Activated gamma-delta T cell (primary cell): Measurements from ENCODE around the gene EIF5AL1.
"Not testable (repeated sequence)": the region's sequence is repeated elsewhere in the genome, so short reads cannot be mapped to it uniquely, and the experiment has no call there.

Source experiments
- DNase-seq: peaks from one replicate; lab custom pipeline; 2025; lab: John Stamatoyannopoulos, UW

The EIF5AL1 gene

DNA sequence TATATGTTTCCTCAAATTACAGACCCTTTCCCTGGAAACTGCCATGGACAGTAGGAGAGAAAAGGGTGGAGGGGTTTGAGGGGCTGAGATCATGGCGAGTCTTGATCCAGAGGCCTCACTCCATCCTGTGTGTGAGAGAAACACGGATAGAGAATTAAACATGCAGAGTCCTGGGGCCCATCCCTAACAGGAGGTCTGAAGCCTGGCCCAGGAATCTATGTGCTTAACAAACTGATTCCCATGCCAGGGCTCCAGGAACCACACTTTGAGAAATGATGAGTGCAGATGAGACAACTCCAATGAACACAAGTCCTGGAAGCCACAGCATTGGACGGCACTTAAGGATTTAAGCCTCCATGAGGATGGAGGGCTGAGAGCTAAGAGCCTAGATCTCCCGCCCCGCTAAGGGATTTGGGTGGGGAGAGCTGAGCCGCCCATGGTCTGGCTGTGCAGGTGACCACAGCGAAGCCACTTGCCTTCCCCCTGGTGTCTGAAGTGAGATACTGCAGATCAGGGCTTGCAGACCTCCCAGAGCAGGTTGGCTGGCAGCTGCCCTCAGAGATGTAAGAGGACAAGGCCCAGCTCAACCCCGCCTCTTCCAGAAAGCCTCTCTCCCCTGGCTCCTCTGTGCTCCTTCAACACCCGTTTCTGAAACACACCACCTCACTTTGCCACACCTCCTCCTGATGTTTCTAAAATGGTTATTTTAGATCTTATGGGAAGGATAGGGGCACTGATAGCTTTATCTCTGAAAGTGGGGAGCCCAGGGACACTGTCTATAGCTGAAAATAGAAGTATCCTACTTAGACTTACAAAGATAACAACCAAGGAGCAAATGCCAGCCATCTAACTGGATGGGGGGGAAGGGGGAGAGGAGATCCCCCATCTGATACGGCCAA, 24.8 kb upstream of the EIF5AL1 start:
- no peak for DNase-seq

DNA sequence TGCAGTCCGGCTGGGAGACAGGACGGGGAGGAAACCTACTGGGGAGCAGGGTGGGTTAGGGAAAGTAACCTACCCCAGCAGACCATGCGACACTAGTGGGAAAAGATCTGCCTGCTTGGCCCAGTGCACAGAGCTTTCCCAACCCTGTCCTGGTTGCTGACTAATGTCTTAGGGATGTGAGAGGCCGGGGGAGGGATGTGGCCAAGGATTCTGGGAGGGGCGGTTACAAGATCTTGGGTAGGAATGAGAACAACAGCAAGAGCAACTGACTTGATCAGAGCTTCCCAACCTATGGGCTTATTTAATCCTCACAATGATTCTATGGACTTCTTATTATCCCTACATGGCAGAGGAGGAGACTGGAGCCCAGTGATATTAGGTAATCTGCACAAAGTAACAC, 24.0 kb upstream of the EIF5AL1 start:
- no peak for DNase-seq

DNA sequence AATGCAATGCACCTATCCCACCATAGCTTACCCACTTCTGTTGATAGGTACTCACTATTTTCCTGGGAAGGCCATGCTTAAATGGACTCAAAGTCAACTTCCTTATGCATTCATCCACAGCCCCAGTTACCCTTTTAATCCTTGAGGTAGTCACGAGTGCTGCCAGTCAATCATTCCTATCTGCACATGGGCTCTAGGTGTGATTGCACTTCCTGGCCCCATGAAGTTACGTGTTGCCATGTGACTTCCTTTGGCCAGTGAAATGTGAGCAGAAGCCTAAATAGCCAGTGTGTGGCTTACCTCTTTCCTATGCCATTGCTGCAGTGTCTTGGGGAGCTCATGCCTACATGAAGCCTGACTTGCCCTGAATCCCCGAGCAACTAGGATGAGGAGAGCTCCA, 23.5 kb upstream of the EIF5AL1 start:
- DNase-seq, result no peak

DNA sequence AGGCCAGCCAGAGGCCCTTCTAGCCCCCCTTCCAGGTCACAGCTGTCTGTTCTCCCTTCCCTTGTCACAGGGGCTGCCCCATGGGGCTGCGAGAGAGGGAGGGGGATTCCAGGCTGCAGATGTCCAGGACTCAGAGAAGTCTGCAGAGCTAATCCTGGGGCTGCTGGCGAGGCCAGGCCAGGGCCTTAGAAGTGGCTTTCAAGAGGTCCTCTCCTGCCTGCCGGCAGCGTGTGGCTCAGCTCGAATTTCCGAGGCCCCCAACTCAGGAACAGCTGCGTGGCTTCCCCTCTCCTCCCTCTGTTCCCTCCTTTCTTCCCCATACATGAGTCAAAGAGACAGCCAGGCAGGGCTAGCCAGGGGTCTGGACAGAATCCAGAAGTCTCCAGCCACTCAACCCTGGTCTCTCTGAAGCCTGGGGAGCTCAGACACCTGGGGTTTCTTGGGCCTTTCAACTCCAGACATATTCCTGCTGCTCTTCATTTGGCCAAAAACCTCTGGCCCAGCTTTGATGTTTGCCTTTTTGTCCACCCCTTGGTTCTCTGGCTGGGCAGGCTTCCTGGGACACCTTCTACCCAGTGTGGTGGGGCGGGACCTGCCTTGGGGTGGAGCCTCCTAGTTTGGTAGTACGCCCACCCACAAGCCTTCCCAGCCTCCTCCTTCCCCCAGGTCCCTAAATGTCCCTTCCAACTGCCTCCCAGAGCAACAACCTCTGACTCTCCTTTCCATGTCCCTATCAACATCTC, 21.8 kb upstream of the EIF5AL1 start:
- DNase-seq, result no peak

DNA sequence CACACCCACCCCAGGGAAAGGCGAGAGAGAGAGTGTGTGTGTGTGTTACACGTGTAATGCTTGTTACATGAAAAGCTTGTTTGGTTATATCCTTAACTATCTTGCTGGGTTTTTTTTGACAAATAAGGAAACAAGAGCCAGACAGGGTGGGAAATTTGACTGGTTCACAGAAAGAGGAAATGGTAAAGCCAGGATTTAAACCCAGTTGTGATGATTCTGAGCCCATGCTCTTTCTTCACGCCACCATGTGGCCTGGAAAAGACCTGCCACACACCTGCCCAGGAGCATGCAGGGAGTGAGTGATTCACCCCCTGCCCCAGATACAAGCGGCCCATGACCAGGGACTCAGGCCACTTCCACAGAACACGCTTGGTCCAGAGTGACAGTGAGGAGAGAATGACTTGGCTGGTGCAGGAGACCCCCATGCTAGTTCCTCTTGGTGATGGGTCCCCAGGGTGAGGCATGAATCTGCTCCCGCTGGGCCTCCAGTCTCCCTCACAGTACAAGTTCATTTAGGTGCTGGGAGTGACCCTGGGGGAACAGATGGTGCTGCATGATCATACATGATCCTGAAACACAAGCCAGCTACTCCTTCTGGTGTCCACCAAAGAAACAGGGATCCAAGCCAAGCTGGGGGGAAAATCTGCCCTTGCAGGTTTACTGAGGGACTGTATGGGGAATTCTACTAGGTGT, 21.0 kb upstream of the EIF5AL1 start:
- DNase-seq, result no peak

DNA sequence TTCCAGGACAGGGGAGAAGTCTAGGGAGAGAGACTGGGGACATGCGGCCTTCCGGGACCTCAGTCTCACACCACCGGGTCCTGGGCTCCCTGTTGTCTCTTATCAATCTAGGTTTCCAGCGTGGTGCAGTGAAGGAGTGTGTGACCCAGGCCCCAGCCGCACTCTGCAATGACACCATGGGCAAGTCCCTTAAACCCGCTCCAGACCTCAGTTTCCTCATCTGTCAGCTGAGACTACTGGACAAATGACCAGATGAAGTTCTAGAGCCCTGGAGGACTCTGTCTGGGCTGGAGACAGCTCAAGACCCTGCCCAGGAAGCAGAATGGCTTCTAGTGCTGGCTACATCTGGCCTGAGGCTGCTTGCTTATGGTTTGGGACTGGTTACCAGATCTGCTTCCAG, 20.1 kb upstream of the EIF5AL1 start:
- DNase-seq, result no peak

DNA sequence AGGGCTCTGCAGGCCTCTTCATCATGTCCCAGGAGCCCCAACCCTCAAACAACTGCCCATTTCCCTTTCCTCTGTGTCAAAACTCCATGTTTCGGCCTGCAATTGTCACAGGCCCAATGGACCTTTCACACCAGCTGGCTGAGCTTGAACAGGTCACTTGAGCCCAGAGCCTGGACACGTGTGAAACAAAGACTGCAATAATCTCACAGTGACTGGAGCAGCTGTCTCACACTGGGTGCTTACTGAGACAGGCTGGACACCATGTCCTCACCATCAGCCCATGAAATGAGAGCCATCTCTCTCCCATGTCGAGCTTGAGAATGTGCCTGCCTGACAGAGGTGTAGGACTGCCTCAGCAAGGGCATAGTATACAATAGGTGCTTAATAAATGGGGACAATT, 19.5 kb upstream of the EIF5AL1 start:
- DNase-seq, result no peak

DNA sequence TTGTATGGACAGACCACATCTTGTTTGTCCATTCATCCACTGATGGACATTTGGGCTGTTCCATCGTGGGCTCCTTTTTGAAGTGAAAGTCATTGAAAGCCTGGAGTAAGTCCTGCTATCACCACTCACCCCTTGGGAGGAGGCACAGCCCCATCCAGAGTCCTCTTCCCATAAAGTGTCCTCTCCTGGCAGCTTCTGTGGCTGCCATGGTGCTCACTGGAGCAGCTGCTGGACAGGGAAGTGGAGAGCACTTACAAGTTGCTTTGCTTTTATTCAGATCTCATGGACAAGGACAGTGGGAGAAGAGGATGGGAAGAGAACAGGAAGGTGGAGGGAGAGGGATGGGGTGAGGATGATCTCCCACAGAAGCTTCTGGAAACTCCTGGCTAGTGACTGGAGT, 18.5 kb upstream of the EIF5AL1 start:
- no peak for DNase-seq

DNA sequence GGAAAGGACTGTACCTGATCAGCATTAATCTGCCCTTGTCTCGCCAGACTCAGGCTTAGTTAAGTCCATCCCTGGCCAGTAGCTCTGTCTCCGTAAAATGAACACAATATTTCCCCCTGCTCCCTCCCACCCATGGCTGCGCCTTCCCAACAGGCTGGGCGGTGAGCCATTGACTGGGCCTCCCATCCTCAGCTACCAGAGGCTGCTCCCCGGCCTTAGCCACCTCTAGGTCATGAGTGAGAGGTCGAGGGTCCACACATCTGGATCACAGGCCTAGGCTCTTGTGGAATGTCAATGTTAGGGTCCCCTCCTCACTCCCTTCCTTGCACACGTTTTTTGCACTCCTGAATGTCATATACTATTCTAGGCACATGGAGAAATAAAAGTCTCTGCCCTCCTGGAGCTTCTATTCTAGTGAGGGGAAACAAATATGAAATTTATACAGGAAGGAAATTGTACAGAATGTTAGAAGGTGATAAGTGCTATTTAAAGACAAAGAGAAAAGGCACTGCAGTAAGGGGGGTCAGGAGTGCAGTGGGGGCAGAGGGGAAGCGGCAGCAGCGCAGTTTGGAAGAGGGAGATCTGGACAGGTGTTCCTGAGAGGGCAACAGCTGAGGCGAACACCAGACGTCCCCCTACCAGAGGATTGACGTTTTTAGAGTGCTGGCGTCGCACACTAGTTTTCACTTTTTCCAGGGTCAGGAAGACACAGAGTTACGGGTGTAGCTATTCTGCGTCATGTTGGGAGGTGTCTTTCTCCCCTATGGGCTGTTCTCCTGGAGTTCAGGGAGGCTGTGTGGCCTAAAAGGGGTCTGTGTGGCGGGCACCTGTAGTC, 17.2 kb upstream of the EIF5AL1 start:
- no peak for DNase-seq

DNA sequence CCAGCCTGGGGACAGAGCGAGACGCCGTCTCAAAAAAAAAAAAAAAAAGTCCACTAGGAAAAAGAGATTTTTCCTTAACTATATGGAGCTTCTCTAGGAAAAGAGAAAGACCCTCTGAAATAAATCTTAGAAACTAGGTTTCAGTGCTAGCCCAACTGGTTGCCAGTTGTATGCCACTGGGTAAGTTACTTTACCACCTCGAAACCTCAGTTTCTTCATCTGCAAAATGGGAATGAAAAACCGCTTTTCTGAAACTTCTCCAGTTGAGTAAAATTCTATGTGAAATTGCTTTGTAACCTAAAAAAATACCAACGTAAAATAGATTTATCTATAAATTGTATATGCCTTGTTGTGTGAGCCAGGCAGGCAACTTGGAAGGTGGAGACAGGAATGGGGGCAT, 16.5 kb upstream of the EIF5AL1 start:
- DNase-seq, result no peak

DNA sequence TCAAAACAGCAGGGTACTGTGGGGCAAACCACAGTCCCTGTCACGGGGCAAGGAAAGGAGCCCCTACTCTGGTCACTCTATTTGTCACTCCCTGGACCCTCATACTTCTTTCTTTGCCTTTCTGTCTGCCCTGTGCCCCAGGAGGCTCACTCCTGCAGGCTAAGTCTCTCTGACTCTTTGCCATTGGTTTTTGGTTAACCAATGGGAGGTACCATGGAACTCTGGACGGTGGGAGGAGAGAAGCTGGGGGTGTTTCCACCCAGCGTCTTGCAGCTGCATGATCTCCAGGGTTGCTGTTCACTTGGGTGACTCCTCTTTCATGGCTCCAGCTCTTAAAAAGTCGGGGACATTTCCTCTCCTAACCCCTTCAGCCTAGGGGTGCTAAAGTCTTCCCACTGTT, 15.4 kb upstream of the EIF5AL1 start:
- DNase-seq, result no peak

DNA sequence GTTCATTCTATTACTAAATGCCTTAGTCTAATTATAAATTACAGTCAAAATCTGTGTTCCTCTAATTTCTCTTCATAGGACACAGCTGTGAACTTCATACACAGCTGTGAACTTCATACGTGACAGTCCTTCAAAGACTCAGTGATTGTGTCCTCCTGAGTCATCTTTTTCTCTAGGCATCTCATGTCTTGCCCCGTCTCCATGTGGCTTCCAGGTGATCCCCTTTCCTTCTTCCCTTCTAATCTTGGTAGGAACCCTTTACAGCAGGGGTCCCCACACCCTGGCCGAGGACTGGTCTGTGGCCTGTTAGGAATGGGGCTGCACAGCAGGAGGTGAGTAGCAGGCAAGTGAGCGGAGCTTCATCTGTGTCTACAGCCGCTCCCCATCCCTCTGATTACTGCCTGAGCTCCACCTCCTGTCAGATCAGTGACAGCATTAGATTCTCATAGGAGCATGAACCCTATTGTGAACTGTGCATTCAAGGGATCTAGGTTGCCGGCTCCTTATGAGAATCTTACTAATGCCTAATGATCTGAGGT, 14.0 kb upstream of the EIF5AL1 start:
- DNase-seq, result no peak

DNA sequence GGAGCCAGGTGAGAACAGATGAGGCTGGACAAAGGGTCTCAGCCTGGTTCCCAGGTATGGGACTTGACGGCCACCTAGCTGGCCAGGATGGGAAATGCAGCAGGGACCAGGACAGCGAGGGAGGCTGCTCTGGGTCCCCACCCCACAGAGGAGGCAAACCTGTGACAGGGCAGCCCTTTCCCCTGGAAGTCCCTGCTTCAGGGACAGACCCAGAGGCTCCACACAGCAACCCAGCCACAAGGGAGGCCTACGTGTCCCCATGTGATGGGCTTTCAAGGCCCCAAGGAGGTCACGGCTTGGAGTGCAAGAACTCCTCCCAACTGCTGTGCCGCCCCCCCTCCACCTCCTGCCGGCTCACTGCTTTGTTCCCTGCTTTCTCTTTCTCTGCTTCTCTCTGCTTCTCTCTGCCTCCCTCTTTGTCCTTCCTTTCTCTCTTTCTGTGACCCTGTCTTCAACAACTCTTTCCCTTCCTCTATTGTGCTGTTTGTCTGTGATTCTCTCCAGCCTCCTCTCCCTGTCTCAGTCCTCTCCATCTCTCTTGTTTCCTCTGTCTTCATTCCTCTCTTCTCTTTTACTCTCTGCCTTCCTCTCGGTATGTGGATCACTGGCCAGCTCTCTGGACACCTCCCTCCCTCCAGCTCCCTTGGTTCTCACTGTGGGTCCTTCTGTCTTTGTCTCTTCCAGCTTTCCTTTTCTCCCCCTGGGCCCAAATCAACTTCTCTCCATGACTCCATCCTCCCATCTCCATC, 9.6 kb upstream of the EIF5AL1 start:
- DNase-seq, result no peak

DNA sequence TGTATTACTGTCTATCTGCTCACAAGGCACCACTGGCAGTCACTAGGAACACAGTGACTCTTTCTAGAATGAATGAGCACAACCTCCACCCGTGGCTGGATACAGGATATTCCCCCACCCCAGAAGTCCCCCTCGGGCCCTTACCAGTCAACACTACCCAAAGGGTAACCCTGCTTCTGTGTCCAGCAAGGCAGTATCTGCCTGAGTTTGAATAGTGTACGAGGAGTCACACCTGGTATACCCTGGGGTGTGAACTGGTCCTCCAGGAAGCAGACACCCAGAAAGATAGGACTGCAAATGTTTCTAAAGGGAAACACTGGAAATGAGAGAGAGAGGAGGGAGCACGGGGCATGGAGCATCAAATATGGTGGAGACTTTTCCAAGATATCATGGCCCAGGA, 8.5 kb upstream of the EIF5AL1 start:
- not testable (repeated sequence) for DNase-seq

DNA sequence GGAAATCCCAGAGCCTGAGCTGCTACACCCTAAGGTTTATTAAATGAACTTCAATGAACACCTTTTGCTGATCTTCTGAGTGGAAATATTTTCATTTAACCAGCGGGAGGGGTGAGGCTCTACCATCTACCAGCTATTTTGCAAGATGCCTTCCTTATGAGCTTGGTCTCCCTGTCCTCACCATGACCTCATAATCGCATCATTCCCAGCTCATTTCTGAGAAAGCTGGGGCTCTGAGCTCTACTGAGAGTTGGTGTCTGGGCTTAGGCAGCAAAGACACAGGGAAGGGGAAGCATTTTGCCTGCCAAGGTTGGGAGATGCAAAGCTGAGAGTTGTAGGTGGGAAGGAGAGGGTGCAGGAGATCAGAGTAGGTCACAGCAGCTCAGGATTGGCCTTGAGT, 7.8 kb upstream of the EIF5AL1 start:
- not testable (repeated sequence) for DNase-seq

DNA sequence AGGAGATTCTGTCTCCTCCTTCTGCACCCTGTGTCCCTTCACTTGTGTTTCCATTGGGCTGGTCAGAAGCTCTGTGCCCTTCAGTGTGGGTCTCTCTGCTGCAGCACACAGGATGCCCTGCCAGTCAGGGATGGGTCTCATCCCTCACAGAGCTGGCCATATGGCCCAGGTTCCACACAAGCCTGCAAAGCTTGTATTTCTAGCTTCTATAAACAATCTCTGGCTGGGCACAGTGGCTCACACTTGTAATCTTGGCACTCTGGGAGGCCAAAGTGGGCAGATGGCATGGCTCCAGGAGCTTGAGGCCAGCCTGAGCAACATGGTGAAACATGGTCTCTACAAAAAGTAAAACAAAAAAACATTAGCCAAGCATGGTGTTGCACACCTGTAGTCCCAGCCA, 7.0 kb upstream of the EIF5AL1 start:
- not testable (repeated sequence) for DNase-seq

DNA sequence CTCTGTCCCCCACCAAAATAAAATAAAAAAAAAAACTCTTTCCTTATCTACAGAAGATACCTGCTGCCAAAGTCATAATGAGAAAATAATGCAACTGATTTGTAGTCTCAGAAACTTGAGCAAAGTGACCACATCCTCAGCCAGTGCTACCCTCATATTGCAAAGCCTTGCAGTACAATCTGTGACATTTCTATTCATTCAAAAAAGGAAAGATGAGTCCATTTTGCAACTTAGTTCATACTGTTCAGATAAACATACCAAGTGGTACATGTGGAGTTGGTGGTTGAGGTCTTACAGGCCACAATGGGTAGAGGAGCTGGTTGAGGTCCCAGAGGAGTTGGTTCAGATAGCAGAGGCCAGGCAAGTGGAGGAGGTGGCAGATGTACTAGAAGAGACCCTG, 6.5 kb upstream of the EIF5AL1 start:
- no peak for DNase-seq

DNA sequence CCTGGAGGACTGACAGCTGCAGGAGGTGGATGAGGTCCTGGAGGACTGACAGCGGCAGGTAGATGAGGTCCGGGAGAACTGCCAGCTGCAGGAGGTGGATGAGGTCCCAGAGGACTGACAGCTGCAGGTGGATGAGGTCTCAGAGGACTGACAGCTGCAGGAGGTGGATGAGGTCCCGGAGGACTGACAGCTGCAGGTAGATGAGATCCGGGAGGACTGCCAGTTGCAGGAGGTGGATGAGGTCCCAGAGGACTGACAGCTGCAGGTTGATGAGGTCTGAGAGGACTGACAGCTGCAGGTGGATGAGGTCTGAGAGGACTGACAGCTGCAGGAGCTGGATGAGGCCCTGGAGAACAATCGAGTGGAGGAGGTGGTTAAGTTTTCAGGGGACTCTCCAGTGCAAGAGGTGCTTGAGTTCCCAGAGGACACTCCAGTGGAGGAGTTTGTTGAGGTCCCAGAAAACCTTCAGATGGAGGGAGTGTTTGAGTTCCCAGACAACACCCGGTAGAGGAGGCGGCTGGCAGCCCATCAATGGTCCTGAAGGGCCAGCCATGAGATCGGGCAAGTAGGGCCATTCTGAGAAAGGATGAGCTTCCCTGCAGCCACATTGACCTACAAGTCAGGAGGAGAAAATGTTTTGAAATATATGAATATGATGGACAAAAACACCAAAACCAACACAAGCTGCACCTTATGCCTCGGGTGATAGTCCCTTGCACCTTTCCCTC, 4.7 kb upstream of the EIF5AL1 start:
- DNase-seq, result no peak

DNA sequence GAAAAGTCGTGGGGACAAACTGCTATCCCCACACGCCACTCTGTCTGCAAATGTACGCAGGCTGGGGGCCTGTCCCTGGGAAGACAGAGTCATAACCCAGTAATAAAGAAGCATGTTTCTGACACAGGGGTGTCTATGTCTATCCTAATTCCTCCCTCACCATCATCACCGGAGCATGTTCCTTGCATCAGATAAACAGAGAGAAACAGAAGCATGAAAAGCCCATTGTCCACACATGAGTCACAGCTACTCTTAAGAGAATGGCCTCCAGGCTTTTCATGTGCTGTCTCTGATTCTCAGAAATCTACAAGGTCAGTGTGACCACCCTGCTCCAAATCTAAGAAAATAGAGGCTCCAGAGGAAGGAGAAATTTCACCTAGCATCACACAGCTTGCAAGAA, 4.1 kb upstream of the EIF5AL1 start:
- DNase-seq, result not testable (repeated sequence)

DNA sequence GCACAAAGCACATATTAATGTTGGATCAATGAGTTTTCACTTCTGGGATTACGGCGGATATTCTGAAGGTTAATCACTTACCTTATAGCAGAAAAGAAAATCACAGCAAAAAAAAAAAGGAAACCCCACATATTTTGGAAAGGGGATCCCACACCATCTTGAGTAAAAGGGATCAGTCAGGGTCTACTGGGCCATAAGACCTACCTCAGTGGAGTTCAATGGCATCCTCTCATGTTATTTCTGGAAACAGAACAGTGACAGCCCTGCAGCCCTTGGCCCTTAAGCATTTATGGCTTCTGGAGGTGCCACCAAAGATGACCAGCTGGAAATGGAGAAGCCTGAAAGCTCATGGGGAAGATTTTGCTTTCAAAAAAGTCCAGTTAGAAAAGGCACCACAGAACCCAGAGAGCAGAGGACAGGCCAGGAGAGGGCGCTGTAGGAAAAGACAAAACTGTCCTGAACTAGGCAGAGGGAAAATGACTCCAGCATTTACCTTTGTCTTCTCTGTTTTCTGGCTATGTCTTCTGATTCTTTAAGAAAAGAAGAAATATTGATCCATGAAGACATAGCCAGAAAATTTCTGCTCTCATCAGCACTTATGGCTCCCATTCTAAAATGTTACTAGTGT, 2.9 kb upstream of the EIF5AL1 start:
- not testable (repeated sequence) for DNase-seq
